HL-60 (cell line): ENCODE measurements around the gene FCRL6.

Source experiments
- CTCF ChIP-seq: IDR thresholded peaks from one replicate; pipeline ENCODE4 v1.5.1; 2011; ENCODE audit warnings: low read length, control low read depth, inconsistent platforms; ENCODE audit not compliant: insufficient read depth
- GABPA ChIP-seq: IDR thresholded peaks from 2 replicates; pipeline ENCODE4 v1.6.1; 2012; ENCODE audit warnings: low read depth
- POLR2AphosphoS5 ChIP-seq: IDR thresholded peaks from 2 replicates; pipeline ENCODE4 v1.6.1; 2012; ENCODE audit warnings: low read depth
- REST ChIP-seq: IDR thresholded peaks from 2 replicates; pipeline ENCODE4 v1.6.1; 2012; ENCODE audit warnings: low read depth; ENCODE audit not compliant: insufficient replicate concordance
- SPI1 ChIP-seq: IDR thresholded peaks from 2 replicates; pipeline ENCODE4 v1.6.1; 2012; ENCODE audit warnings: low read depth, mild to moderate bottlenecking, borderline replicate concordance

- TF ChIP-seq CTCF (no peak), REST (no peak), POLR2AphosphoS5 (no peak), SPI1 (no peak), GABPA (no peak)
These were observed 45.1 kb downstream of the FCRL6 start for GRCh38 chr1:159847231-159847630.
